Pancreas (tissue), 10 donors: Measurements from ENCODE around the gene CEBPE. TPM values are rescaled to one million over a fixed set of nuclear protein-coding genes. Genes with fewer than 3 reads are reported as not detected.

Experiments used
- ATAC-seq, 4 donors: fragments of 200-7000 bp; cut with Tn5 transposase; one replicate each; pipeline versions ENCODE4 v1.8.0 to v1.9.1; 2020; ENCODE audit warnings: mild to moderate bottlenecking in 4 of 4, moderate library complexity in 4 of 4
- DNase-seq, 6 donors: peaks; one replicate each; pipeline ENCODE4 v3.0.0-alpha.2; 2020
- FAIRE-seq: peaks from 2 replicates; lab custom pipeline; 2012; peaks lifted over from hg19 to GRCh38; lab: Jason Lieb, UNC
- H3K27ac ChIP-seq, 4 donors: fragments of 200-600 bp; sonication (generic); 1 replicate in 3 of 4; 2 replicates in 1 of 4; pipeline versions ENCODE4 v1.5.0 to v1.8.0; 2020
- H3K27me3 ChIP-seq, 4 donors: fragments of 200-600 bp; one replicate each; pipeline ENCODE4 v1.8.0; 2021
- H3K36me3 ChIP-seq, 3 donors: fragments of 200-600 bp; sonication (generic) in 1 of 3; one replicate each; pipeline versions ENCODE4 v1.5.0 to v1.8.0; 2020 to 2021
- H3K4me1 ChIP-seq, 3 donors: fragments of 200-600 bp; one replicate each; pipeline ENCODE4 v1.8.0; 2021
- H3K4me3 ChIP-seq, 4 donors: fragments of 200-600 bp; sonication (generic) in 2 of 4; one replicate each; pipeline versions ENCODE4 v1.5.0 to v1.8.0; 2020 to 2021
- H3K9me3 ChIP-seq, 4 donors: fragments of 200-600 bp; one replicate each; pipeline ENCODE4 v1.8.0; 2021
- WGBS, 2 donors: extraction: QIAGEN DNeasy Blood & Tissue Kit; methylation state at CpG; one replicate each; pipeline ENCODE4 v1.1.7; 2013; 5-methylcytosine and 5-hydroxymethylcytosine counted together
- intact Hi-C, 3 donors: fragments of 100-400 bp; cut with DNase I; formaldehyde crosslinking; loops; one replicate each; pipeline versions ENCODE4 v1.11.1 to v1.14.2; 2022
- polyA plus RNA-seq, 2 donors: library from polyadenylated mRNA; stranded (reverse); fragments of 200-250 nt; gene quantifications; one replicate each; pipeline ENCODE4 v1.2.3, GENCODE V29; 2013
- total RNA-seq, 6 donors: library from RNA; stranded (reverse); fragmentation: NEBNext Ultra II Directional in 4 of 6; extraction: Animal tissue kit (Norgen Biotek cat#: 25700) in 4 of 6; gene quantifications; one replicate each; pipeline versions ENCODE4 v1.2.1 to v1.2.4, GENCODE V29; 2021 to 2023
- TF ChIP-seq, protein P1 (sequence below), 4 donors: fragments of 200-600 bp; sonication (generic) in 3 of 4; IDR thresholded peaks; one replicate each; pipeline versions ENCODE4 v1.5.0 to v1.8.0; 2021; ENCODE audit warnings: antibody characterized with exemption in 4 of 4
- donor health status: healthy with polysubstance abuse.
- donor health status: DM: no; HTN: no; CAD: no; lungs with moderate emphysema.
- donor health status: DM: no; HTN: no; CAD: no.
- donor health status: control.
- donor health status: control.
- donor health status: Bipolar disorder and iron deficiency.
- donor health status: DM: yes; HTN: yes; CAD: no.
- donor health status: DM: no; HTN: no; CAD: no.
- donor health status: DM: no; HTN: no; CAD: no.
- donor health status: DM: yes; HTN: yes; CAD: no.

The CEBPE gene
- total and polyA plus RNA-seq, 8 donors: not detected

GRCh38 chr14:23126548-23127278 is 7.7 kb upstream of the CEBPE start:
- H3K4me1 ChIP-seq: peaks cover 0 to 7% (median 0%) of the 10 kb centered on the region in 3 donors
- ATAC-seq (no peak), DNase-seq (no peak), FAIRE-seq (no peak)
- no peak overlapping the region for H3K4me3 ChIP-seq
- H3K36me3 ChIP-seq: no peaks in the 10 kb centered on the region
- intact Hi-C loops: loop anchor here in 1 of 3 donors (10.0 kb wide), 1 partner anchor 58 kb away; the partner anchor contains the start of gene SLC7A8
- H3K27me3 ChIP-seq: no peaks in the 10 kb centered on the region
- H3K9me3 ChIP-seq: no peaks in the 10 kb centered on the region
- TF ChIP-seq, protein P1, sequence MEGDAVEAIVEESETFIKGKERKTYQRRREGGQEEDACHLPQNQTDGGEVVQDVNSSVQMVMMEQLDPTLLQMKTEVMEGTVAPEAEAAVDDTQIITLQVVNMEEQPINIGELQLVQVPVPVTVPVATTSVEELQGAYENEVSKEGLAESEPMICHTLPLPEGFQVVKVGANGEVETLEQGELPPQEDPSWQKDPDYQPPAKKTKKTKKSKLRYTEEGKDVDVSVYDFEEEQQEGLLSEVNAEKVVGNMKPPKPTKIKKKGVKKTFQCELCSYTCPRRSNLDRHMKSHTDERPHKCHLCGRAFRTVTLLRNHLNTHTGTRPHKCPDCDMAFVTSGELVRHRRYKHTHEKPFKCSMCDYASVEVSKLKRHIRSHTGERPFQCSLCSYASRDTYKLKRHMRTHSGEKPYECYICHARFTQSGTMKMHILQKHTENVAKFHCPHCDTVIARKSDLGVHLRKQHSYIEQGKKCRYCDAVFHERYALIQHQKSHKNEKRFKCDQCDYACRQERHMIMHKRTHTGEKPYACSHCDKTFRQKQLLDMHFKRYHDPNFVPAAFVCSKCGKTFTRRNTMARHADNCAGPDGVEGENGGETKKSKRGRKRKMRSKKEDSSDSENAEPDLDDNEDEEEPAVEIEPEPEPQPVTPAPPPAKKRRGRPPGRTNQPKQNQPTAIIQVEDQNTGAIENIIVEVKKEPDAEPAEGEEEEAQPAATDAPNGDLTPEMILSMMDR (IDR thresholded peaks at IDR 0.05): no peak
- no peak overlapping the region for H3K27ac ChIP-seq
- 86 to 94% methylated on average over 8 of the region's 8 CpGs for WGBS, 2 donors

- FAIRE-seq: no peak
- intact Hi-C loops: loop anchor here in 1 of 3 donors (10.0 kb wide), 1 partner anchor 59 kb away; the partner anchor contains the start of gene SLC7A8
- no peak overlapping the region for H3K27ac ChIP-seq
- TF ChIP-seq, protein P1 (IDR thresholded peaks at IDR 0.05): no peak
- no peaks in the 10 kb centered on the region for H3K9me3 ChIP-seq
- no peak overlapping the region for H3K4me3 ChIP-seq
- peaks cover 0 to 11% (median 2%) of the 10 kb centered on the region in 3 donors for H3K4me1 ChIP-seq
- no peak for DNase-seq
- no peaks in the 10 kb centered on the region for H3K27me3 ChIP-seq
- H3K36me3 ChIP-seq: no peaks in the 10 kb centered on the region
- no peak for ATAC-seq
- 82 to 84% methylated on average over 9 of the region's 9 CpGs for WGBS, 2 donors
Observed at GRCh38 chr14:23125933-23126524, 7.0 kb upstream of the CEBPE start.

- ATAC-seq: no peak
- Histone ChIP-seq H3K4me3 (no peak overlapping the region), H3K27me3 (no peaks in the 10 kb centered on the region), H3K27ac (no peak overlapping the region), H3K36me3 (no peaks in the 10 kb centered on the region), H3K4me1 (peaks cover 0 to 12% (median 4%) of the 10 kb centered on the region in 3 donors), H3K9me3 (no peaks in the 10 kb centered on the region)
- intact Hi-C loops: loop anchor here in 1 of 3 donors (10.0 kb wide), 1 partner anchor 60 kb away; the partner anchor contains the start of gene SLC7A8
- 55 to 67% methylated on average over 3 of the region's 3 CpGs for WGBS, 2 donors
- FAIRE-seq: no peak
- TF ChIP-seq, protein P1 (IDR thresholded peaks at IDR 0.05): no peak
- DNase-seq: no peak
Observed at GRCh38 chr14:23125011-23125410, 6.0 kb upstream of the CEBPE start.

- no peaks in the 10 kb centered on the region for H3K36me3 ChIP-seq
- FAIRE-seq: no peak
- no peaks in the 10 kb centered on the region for H3K9me3 ChIP-seq
- no peak for DNase-seq
- WGBS, 2 donors: 84 to 87% methylated on average over 13 of the region's 13 CpGs
- intact Hi-C loops: loop anchor here in 1 of 3 donors (10.0 kb wide), 1 partner anchor 60 kb away; the partner anchor contains the start of gene SLC7A8
- peaks cover 0 to 12% (median 4%) of the 10 kb centered on the region in 3 donors for H3K4me1 ChIP-seq
- ATAC-seq: no peak
- H3K27ac ChIP-seq: no peak overlapping the region
- TF ChIP-seq, protein P1 (IDR thresholded peaks at IDR 0.05): no peak
- no peak overlapping the region for H3K4me3 ChIP-seq
- no peaks in the 10 kb centered on the region for H3K27me3 ChIP-seq
Observed at GRCh38 chr14:23124337-23124954, 5.4 kb upstream of the CEBPE start.
